Endothelial cell of umbilical vein (primary cell): ENCODE data around the gene KCNK1. TPM values are rescaled to one million over a fixed set of nuclear protein-coding genes. Genes with fewer than 3 reads are reported as not detected.

Source experiments
- BruUV-seq: library from RNA; stranded (reverse); fragments of 400-500 nt; replicated peaks from 2 replicates; lab custom pipeline; 2021; lab: Mats Ljungman, UMichigan
- CTCF ChIA-PET: fragments of 300-600, 350-600 bp; sonication (Branson Sonifier 250); formaldehyde crosslinking; loops from one replicate; lab custom pipeline; 2021; ENCODE audit warnings: antibody characterized with exemption, inconsistent platforms; lab: Charles Lee
- POLR2A ChIA-PET: fragments of 300-600, 350-600 bp; sonication (Branson Sonifier 250); formaldehyde crosslinking; loops from one replicate; lab custom pipeline; 2021; ENCODE audit warnings: antibody characterized with exemption, inconsistent platforms; lab: Charles Lee
- DNase-seq: peaks from one replicate; pipeline ENCODE4 v3.0.0-alpha.2; 2011; ENCODE audit warnings: low read depth, low spot score
- FAIRE-seq: peaks from 2 replicates; lab custom pipeline; 2011; peaks lifted over from hg19 to GRCh38; lab: Jason Lieb, UNC
- H2AFZ ChIP-seq: 2 replicates; pipeline ENCODE4 v1.6.0; 2012; ENCODE audit warnings: low read depth, low read length, control low read depth, inconsistent platforms
- H3K27ac ChIP-seq: 2 replicates; pipeline ENCODE4 v1.5.1; 2011; ENCODE audit warnings: low read depth, mild to moderate bottlenecking, control low read depth, low read length, moderate library complexity; ENCODE audit not compliant: insufficient read depth
- H3K27me3 ChIP-seq, 2 experiments: 2 replicates each; pipeline versions ENCODE4 v1.6.0 to v1.6.1; 2011; ENCODE audit warnings: low read length in 2 of 2, mixed read lengths in 1 of 2; ENCODE audit not compliant: control insufficient read depth in 2 of 2, insufficient read depth in 2 of 2
- H3K36me3 ChIP-seq, 2 experiments: 2 replicates in 1 of 2; 3 replicates in 1 of 2; pipeline ENCODE4 v1.5.1; 2011; ENCODE audit warnings: low read length in 2 of 2, mild to moderate bottlenecking in 1 of 2, moderate library complexity in 1 of 2; ENCODE audit not compliant: control insufficient read depth in 2 of 2, insufficient read depth in 2 of 2; ENCODE audit errors: extremely low read depth in 1 of 2
- H3K4me1 ChIP-seq: 3 replicates; pipeline ENCODE4 v1.5.1; 2011; ENCODE audit warnings: mild to moderate bottlenecking, low read length; ENCODE audit not compliant: control insufficient read depth, insufficient read depth; ENCODE audit errors: extremely low read depth
- H3K4me2 ChIP-seq: 2 replicates; pipeline ENCODE4 v1.6.1; 2011; ENCODE audit warnings: low read length, control low read depth, mixed read lengths; ENCODE audit not compliant: insufficient read depth
- H3K4me3 ChIP-seq, 3 experiments: fragments of 200-600 bp in 1 of 3; sonication (generic), shearing (Covaris generic) in 1 of 3; replicated peaks in 1 of 3; 2 replicates each; pipeline ENCODE4 v1.5.1; 2011 to 2016; ENCODE audit warnings: control low read depth in 3 of 3, low read length in 3 of 3, mild to moderate bottlenecking in 2 of 3, inconsistent platforms in 1 of 3, low read depth in 1 of 3, moderate library complexity in 1 of 3; ENCODE audit not compliant: insufficient read depth in 1 of 3
- H3K79me2 ChIP-seq: 2 replicates; pipeline ENCODE4 v1.6.0; 2012; ENCODE audit warnings: low read length, inconsistent platforms; ENCODE audit not compliant: control insufficient read depth, insufficient read depth
- H3K9ac ChIP-seq: replicated peaks from 2 replicates; pipeline ENCODE3; 2011; ENCODE audit warnings: low read length, control low read depth; ENCODE audit not compliant: insufficient read depth; ENCODE audit errors: extremely low read depth
- H3K9me1 ChIP-seq: replicated peaks from 3 replicates; pipeline ENCODE4 v1.6.0; 2011; ENCODE audit warnings: mild to moderate bottlenecking, low read length; ENCODE audit not compliant: control insufficient read depth, insufficient read depth; ENCODE audit errors: extremely low read depth
- H3K9me3 ChIP-seq: replicated peaks from 2 replicates; pipeline ENCODE4 v1.5.1; 2012; ENCODE audit warnings: low read length, inconsistent platforms; ENCODE audit not compliant: control insufficient read depth, insufficient read depth
- H4K20me1 ChIP-seq: replicated peaks from 2 replicates; pipeline ENCODE3; 2011; ENCODE audit warnings: mild to moderate bottlenecking, low read length; ENCODE audit not compliant: control insufficient read depth, insufficient read depth; ENCODE audit errors: extremely low read depth
- EZH2 ChIP-seq: IDR thresholded peaks from 2 replicates; pipeline ENCODE4 v1.6.1; 2012; ENCODE audit warnings: borderline replicate concordance, low read depth, mild to moderate bottlenecking, moderate library complexity, low read length, inconsistent platforms; ENCODE audit not compliant: severe bottlenecking
- FOS ChIP-seq: IDR thresholded peaks from 2 replicates; pipeline ENCODE4 v1.6.1; 2011; ENCODE audit warnings: mild to moderate bottlenecking, low read length, moderate library complexity, borderline replicate concordance; ENCODE audit not compliant: insufficient read depth
- GATA2 ChIP-seq: IDR thresholded peaks from 2 replicates; pipeline ENCODE4 v1.7.0; 2011; ENCODE audit warnings: low read depth, mild to moderate bottlenecking, moderate library complexity, mixed read lengths, low read length; ENCODE audit not compliant: insufficient read length, insufficient read depth
- JUN ChIP-seq: IDR thresholded peaks from 2 replicates; pipeline ENCODE4 v1.6.1; 2011; ENCODE audit warnings: borderline replicate concordance, low read depth; ENCODE audit not compliant: insufficient read length, insufficient read depth
- MYC ChIP-seq: IDR thresholded peaks from one replicate; pipeline ENCODE4 v1.6.1; 2011; ENCODE audit warnings: mild to moderate bottlenecking, low read depth, low read length
- POLR2A ChIP-seq: IDR thresholded peaks from 2 replicates; pipeline ENCODE4 v1.6.1; 2012; ENCODE audit warnings: low read depth, mild to moderate bottlenecking, control low read depth, low read length
- POLR2AphosphoS5 ChIP-seq: IDR thresholded peaks from 2 replicates; pipeline ENCODE4 v1.6.1; 2012; ENCODE audit warnings: low read depth, mild to moderate bottlenecking, control low read depth, low read length, moderate library complexity; ENCODE audit not compliant: insufficient read depth
- dilution Hi-C: fragments of 300-500 bp; cut with MboI; formaldehyde crosslinking; loops from one replicate; pipeline ENCODE4 v1.15.0; 2019; ENCODE audit warnings: low sequenced_read_pairs; ENCODE audit not compliant: extremely low pct_ligation_motif_present
- intact Hi-C: fragments of 100-400 bp; cut with micrococcal nuclease; formaldehyde crosslinking; loops from one replicate; pipeline ENCODE4 v1.10.0; 2022
- polyA plus RNA-seq, 4 experiments: library from polyadenylated mRNA; depleted of rRNA in 3 of 4; stranded (reverse) in 3 of 4; unstranded in 1 of 4; fragments of >200 nt; gene quantifications; 2 replicates each; pipeline versions ENCODE4 v1.2.1 to v1.2.3, GENCODE V29; 2011 to 2012; ENCODE audit warnings: missing spikeins in 1 of 4
- total RNA-seq: library from RNA; stranded (reverse); gene quantifications from 2 replicates; pipeline ENCODE4 v1.2.3, GENCODE V29; 2021
- TF ChIP-seq, protein P1 (sequence below), 2 donors: IDR thresholded peaks; 1 replicate in 1 of 2; 2 replicates in 1 of 2; pipeline ENCODE4 v1.5.1; 2011; ENCODE audit warnings: low read length in 2 of 2, mild to moderate bottlenecking in 2 of 2, moderate library complexity in 2 of 2, control low read depth in 1 of 2, inconsistent platforms in 1 of 2, low read depth in 1 of 2; ENCODE audit not compliant: insufficient read depth in 1 of 2; ENCODE audit errors: extremely low read depth in 1 of 2
- TF ChIP-seq, protein P2 (sequence below): IDR thresholded peaks from 2 replicates; pipeline ENCODE4 v1.6.1; 2011; ENCODE audit not compliant: insufficient read depth, insufficient read length

The KCNK1 gene
- total and polyA plus RNA-seq, 2 donors (not counting 3 experiments of a cell fraction or from before 2014, with no cell fraction given) = 0.83 to 2.8 TPM

DNA sequence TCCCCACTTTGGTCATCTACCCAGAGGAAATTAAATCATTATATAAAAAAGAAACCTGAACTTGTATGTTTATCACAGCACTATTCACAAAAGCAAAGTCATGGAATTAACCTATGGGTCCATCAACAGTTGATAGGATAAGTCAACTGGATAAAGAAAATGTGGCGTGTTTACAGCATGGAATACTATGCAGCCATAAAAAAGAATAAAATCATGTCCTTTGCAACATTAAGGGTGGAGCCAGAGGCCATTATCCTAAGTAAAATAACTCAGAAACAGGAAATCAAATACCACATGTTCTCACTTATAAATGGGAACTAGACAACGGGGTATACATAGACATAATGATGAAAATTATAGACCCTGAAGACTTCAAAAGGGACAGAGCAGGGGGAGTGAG, 27.6 kb upstream of the KCNK1 start:
- H3K9me1 ChIP-seq = no peaks in the 10 kb centered on the region
- H3K79me2 ChIP-seq = no peaks in the 10 kb centered on the region
- H3K27ac ChIP-seq = no peak overlapping the region
- dilution Hi-C loops = no loop called here
- H4K20me1 ChIP-seq = no peaks in the 10 kb centered on the region
- intact Hi-C loops = no loop called here
- ChIA-PET CTCF (no interaction called here), POLR2A (no interaction called here)
- no peak overlapping the region for H3K9ac ChIP-seq
- TF ChIP-seq, protein P1, sequence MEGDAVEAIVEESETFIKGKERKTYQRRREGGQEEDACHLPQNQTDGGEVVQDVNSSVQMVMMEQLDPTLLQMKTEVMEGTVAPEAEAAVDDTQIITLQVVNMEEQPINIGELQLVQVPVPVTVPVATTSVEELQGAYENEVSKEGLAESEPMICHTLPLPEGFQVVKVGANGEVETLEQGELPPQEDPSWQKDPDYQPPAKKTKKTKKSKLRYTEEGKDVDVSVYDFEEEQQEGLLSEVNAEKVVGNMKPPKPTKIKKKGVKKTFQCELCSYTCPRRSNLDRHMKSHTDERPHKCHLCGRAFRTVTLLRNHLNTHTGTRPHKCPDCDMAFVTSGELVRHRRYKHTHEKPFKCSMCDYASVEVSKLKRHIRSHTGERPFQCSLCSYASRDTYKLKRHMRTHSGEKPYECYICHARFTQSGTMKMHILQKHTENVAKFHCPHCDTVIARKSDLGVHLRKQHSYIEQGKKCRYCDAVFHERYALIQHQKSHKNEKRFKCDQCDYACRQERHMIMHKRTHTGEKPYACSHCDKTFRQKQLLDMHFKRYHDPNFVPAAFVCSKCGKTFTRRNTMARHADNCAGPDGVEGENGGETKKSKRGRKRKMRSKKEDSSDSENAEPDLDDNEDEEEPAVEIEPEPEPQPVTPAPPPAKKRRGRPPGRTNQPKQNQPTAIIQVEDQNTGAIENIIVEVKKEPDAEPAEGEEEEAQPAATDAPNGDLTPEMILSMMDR (IDR thresholded peaks at IDR 0.05; ENCODE audit: extremely low read depth in 1 of 2, insufficient read depth in 1 of 2, low read depth in 1 of 2, low read length in 2 of 2) = no peak
- TF ChIP-seq MYC (no peak), POLR2AphosphoS5 (no peak), JUN (no peak), FOS (no peak)
- TF ChIP-seq, protein P2, sequence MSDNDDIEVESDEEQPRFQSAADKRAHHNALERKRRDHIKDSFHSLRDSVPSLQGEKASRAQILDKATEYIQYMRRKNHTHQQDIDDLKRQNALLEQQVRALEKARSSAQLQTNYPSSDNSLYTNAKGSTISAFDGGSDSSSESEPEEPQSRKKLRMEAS = no peak
- H3K4me1 ChIP-seq = no peaks in the 10 kb centered on the region
- no peak for DNase-seq
- H3K27me3 ChIP-seq = no peaks in the 10 kb centered on the region
- H2AFZ ChIP-seq = no peak overlapping the region
- H3K4me2 ChIP-seq = no peak overlapping the region
- no peak for FAIRE-seq
- no peaks in the 10 kb centered on the region for H3K36me3 ChIP-seq
- H3K4me3 ChIP-seq = no peak overlapping the region
- H3K9me3 ChIP-seq = no peaks in the 10 kb centered on the region
- BruUV-seq = no TSS peak

DNA sequence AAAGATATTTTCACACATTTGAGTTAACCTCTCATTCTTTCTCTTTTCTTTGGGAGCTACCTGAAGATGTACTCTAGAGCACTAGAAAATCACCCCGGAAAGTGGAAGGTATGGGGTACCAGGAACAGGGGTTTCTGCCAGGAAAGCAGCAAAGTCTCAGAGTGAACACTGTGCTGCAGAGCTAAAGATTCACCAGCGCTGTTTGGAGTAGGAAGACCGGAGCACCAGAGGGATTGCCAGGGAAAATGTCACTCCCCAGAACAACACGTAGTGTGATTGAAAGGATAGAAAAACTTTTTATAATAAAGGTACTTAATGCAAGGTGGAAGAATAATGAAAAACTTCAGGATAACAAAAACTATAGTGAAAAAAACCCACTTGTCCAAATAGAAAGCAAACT, 26.7 kb upstream of the KCNK1 start:
- Histone ChIP-seq H3K9ac (no peak overlapping the region), H3K27ac (no peak overlapping the region), H2AFZ (no peak overlapping the region), H3K4me1 (no peaks in the 10 kb centered on the region), H3K4me3 (no peak overlapping the region), H4K20me1 (no peaks in the 10 kb centered on the region), H3K36me3 (no peaks in the 10 kb centered on the region), H3K9me1 (no peaks in the 10 kb centered on the region), H3K27me3 (no peaks in the 10 kb centered on the region), H3K4me2 (no peak overlapping the region), H3K79me2 (no peaks in the 10 kb centered on the region), H3K9me3 (no peaks in the 10 kb centered on the region)
- BruUV-seq = no TSS peak
- no peak for TF ChIP-seq JUN
- TF ChIP-seq, protein P1 (IDR thresholded peaks at IDR 0.05; ENCODE audit: extremely low read depth in 1 of 2, insufficient read depth in 1 of 2, low read depth in 1 of 2, low read length in 2 of 2) = no peak
- TF ChIP-seq MYC = no peak
- TF ChIP-seq GATA2 = no peak
- TF ChIP-seq, protein P2 = no peak
- no peak for TF ChIP-seq FOS
- no peak for TF ChIP-seq EZH2
- no peak for TF ChIP-seq POLR2A
- no peak for TF ChIP-seq POLR2AphosphoS5
- intact Hi-C loops = no loop called here
- FAIRE-seq (no peak), DNase-seq (no peak)
- dilution Hi-C loops = no loop called here
- POLR2A ChIA-PET = no interaction called here
- CTCF ChIA-PET = no interaction called here
